ENCODE measurements around the gene NAA35.

- no peak for TF ChIP-seq FOXK2 (IDR thresholded peaks at IDR 0.05)
- no peak for TF ChIP-seq SP1 (IDR thresholded peaks at IDR 0.05)
- TF ChIP-seq NFRKB (IDR thresholded peaks at IDR 0.05) = no peak
- no peak for TF ChIP-seq FOXM1 (IDR thresholded peaks at IDR 0.05; ENCODE audit: borderline replicate concordance)
- no peak for TF ChIP-seq ZNF384 (IDR thresholded peaks at IDR 0.05)
- no peak for TF ChIP-seq FOXA1 (IDR thresholded peaks at IDR 0.05)
- TF ChIP-seq PKNOX1 (IDR thresholded peaks at IDR 0.05) = no peak
- no peak for TF ChIP-seq LEF1 (IDR thresholded peaks at IDR 0.05; ENCODE audit: borderline replicate concordance)
- no peak for TF ChIP-seq L3MBTL2 (conservative IDR thresholded peaks at IDR 0.05)
- no peak for TF ChIP-seq SUZ12 (IDR thresholded peaks at IDR 0.05)
- TF ChIP-seq ARNT (IDR thresholded peaks at IDR 0.05) = no peak
- TF ChIP-seq TARDBP (IDR thresholded peaks at IDR 0.05) = no peak
- TF ChIP-seq HDGF (IDR thresholded peaks at IDR 0.05; ENCODE audit: borderline replicate concordance) = no peak
These were observed 23.6 kb downstream of the NAA35 start for GRCh38 chr9:85964526-85964925.
